SH-SY5Y (cell line): Measurements from ENCODE around the gene OLFM1.

ENCODE experiments used
- GATA2 ChIP-seq: IDR thresholded peaks from 2 replicates; pipeline ENCODE4 v1.6.1; 2011; ENCODE audit warnings: mild to moderate bottlenecking, low read depth, low read length
- GATA3 ChIP-seq: IDR thresholded peaks from 2 replicates; pipeline ENCODE4 v1.6.1; 2011; ENCODE audit warnings: low read depth, mild to moderate bottlenecking, low read length, moderate library complexity

DNA sequence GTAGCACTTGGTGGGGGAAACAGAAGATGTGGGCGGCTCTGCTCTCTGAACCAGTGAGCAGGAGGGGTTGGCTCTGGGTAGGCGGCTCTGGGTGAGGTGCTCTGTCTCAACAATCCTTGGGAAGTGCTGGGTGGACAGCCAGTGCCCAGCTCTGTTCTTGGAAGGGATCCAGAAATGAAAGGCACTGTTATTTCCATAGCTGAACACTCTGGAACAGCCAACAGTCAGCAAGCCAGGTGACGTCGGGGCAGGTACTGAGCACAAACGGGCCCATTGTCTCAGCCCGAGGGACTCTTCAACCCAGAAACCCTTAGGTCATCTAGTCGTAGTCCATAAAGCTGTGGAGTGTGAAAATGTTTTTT is 36.3 kb downstream of the OLFM1 start:
- no peak for TF ChIP-seq GATA2
- TF ChIP-seq GATA3: no peak
